Measurements from ENCODE around the gene KRTAP9-7. TPM values are rescaled to one million over a fixed set of nuclear protein-coding genes. Genes with fewer than 3 reads are reported as not detected.
"Not testable (repeated sequence)": the region's sequence is repeated elsewhere in the genome, so short reads cannot be mapped to it uniquely, and the experiment has no call there.

The KRTAP9-7 gene
- total RNA-seq, 4 donors from 2014 or later: not detected

DNA sequence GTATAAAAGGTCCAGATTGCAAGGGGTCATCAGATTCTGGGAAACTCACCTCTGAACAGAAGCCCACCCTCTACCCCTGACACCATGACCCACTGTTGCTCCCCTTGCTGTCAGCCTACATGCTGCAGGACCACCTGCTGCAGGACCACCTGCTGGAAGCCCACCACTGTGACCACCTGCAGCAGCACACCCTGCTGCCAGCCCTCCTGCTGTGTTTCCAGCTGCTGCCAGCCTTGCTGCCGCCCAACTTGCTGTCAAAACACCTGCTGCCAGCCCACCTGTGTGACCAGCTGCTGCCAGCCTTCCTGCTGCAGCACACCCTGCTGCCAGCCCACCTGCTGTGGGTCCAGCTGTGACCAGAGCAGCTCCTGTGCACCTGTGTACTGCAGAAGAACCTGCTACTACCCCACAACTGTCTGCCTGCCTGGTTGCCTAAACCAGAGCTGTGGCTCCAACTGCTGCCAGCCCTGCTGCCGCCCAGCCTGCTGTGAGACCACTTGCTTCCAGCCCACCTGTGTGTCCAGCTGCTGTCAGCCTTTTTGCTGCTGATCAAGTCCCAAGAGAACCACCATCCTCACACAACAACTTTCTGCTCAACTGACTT, 25.8 kb upstream of the KRTAP9-7 start, which contains the start of gene KRTAP9-4:
TSS of gene KRTAP9-4 (plus strand) at position 51 of the 604 bp plus-strand sequence. CDS start at position 85, 34 bp downstream.
- WGBS, 2 donors: 80% methylated on average over 1 of the region's 2 CpGs; no CpG with 5 or more reads in 1 of the 2 donors
- H3K4me3 ChIP-seq: not testable (repeated sequence)

DNA sequence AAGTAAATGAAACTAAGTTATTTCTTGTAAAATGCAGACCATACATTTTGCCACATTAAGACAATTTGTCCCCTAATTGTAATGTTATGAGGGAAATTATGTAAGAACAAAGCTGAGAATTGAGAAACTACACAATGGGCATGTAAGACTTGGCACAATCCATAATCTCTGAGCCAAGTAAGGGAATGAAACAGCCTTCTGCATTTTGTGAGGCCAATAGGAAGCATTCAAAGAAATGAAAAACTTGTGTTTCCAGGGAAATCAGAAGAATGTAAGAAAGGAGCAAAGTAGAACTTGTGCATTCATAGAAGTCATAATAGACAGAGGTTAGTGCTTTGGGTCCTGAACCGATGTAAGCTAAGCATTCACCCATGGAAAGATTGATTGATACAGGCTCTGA, 24.2 kb upstream of the KRTAP9-7 start:
- WGBS, 2 donors: 74 to 89% methylated on average over 1 of the region's 1 CpG
- no peaks in the 10 kb centered on the region for H3K4me1 ChIP-seq
- H3K9me3 ChIP-seq: no peaks in the 10 kb centered on the region
- no peak for DNase-seq
- TF ChIP-seq, protein P1, sequence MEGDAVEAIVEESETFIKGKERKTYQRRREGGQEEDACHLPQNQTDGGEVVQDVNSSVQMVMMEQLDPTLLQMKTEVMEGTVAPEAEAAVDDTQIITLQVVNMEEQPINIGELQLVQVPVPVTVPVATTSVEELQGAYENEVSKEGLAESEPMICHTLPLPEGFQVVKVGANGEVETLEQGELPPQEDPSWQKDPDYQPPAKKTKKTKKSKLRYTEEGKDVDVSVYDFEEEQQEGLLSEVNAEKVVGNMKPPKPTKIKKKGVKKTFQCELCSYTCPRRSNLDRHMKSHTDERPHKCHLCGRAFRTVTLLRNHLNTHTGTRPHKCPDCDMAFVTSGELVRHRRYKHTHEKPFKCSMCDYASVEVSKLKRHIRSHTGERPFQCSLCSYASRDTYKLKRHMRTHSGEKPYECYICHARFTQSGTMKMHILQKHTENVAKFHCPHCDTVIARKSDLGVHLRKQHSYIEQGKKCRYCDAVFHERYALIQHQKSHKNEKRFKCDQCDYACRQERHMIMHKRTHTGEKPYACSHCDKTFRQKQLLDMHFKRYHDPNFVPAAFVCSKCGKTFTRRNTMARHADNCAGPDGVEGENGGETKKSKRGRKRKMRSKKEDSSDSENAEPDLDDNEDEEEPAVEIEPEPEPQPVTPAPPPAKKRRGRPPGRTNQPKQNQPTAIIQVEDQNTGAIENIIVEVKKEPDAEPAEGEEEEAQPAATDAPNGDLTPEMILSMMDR (IDR thresholded peaks at IDR 0.05): no peak
- TF ChIP-seq POLR2A (IDR thresholded peaks at IDR 0.05): no peak
- intact Hi-C loops (cut with DNase I): no loop called here
- peaks cover 0 to 28% (median 0%) of the 10 kb centered on the region in 4 donors for H3K27me3 ChIP-seq
- H3K27ac ChIP-seq: no peak overlapping the region
- no peaks in the 10 kb centered on the region for H3K36me3 ChIP-seq
- H3K4me3 ChIP-seq: no peak overlapping the region

More for the DNA sequence above, 25.8 kb upstream of the KRTAP9-7 start, which contains the start of gene KRTAP9-4:
- H3K36me3 ChIP-seq; H3K9me3 ChIP-seq; intact Hi-C loops (cut with DNase I); H3K4me1 ChIP-seq; H3K27ac ChIP-seq; DNase-seq: not testable (repeated sequence)
- peaks cover 0 to 21% (median 0%) of the 10 kb centered on the region in 4 donors for H3K27me3 ChIP-seq

DNA sequence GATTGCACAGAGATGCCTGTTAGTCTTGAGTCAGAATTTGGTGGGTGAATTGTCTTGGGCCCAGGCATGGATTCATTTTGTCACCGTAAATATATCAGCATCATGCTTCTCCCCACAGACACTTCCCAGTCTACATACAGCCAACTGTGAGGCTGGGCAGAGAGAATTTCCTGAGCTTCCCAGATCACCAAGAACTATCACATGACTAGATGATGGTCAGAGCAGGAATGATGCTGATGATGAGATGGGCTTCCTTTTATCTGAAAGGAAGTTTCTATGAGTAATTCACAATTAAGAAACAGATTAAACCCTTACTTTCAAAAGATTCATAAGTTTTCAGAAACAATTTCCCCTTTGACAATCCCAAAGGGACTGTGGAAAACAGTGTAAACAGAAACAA, 20.6 kb upstream of the KRTAP9-7 start:
- H3K4me3 ChIP-seq: no peak overlapping the region
- no peak overlapping the region for H3K27ac ChIP-seq
- H3K9me3 ChIP-seq: no peaks in the 10 kb centered on the region
- DNase-seq: no peak
- H3K36me3 ChIP-seq: no peaks in the 10 kb centered on the region
- H3K4me1 ChIP-seq: no peaks in the 10 kb centered on the region
- intact Hi-C loops (cut with DNase I): no loop called here
- TF ChIP-seq, protein P1 (IDR thresholded peaks at IDR 0.05): no peak
- no peak for TF ChIP-seq POLR2A (IDR thresholded peaks at IDR 0.05)
- peaks cover 0 to 43% (median 0%) of the 10 kb centered on the region in 4 donors for H3K27me3 ChIP-seq
- WGBS, 2 donors: 0 to 46% methylated on average over 1 of the region's 1 CpG

DNA sequence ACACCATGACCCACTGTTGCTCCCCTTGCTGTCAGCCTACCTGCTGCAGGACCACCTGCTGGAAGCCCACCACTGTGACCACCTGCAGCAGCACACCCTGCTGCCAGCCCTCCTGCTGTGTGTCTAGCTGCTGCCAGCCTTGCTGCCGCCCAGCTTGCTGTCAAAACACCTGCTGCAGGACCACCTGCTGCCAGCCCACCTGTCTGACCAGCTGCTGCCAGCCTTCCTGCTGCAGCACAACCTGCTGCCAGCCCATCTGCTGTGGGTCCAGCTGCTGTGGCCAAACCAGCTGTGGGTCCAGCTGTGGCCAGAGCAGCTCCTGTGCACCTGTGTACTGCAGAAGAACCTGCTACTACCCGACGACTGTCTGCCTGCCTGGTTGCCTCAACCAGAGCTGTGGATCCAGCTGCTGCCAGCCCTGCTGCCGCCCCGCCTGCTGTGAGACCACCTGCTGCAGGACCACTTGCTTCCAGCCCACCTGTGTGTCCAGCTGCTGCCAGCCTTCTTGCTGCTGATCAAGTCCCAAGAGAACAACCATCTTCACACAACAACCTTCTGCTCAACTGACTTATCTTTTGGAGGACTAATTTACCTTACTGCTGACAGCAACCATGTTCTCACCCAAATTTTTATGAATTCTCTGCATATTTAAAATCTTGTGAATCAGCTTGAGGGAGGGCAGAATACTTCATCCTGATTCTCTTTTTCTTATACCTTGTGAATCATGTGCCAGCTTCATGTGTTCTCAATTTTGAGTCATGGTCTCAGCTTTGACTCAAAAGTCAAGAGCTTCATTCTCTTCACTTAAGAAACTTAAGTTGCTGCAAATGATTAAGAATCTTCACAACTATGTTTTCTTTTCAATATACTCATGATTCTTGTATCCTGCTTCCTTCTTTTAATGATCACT, 19.9 kb upstream of the KRTAP9-7 start, which contains the start of gene KRTAP9-9:
TSS of gene KRTAP9-9 (plus strand) at position 4 of the 910 bp plus-strand sequence.
- intact Hi-C loops (cut with DNase I); DNase-seq; H3K27ac ChIP-seq; H3K9me3 ChIP-seq; H3K4me3 ChIP-seq; H3K4me1 ChIP-seq; H3K36me3 ChIP-seq: not testable (repeated sequence)
- WGBS, 2 donors: 85 to 87% methylated on average over 3 to 4 of the region's 5 CpGs
- H3K27me3 ChIP-seq: peaks cover 0 to 44% (median 0%) of the 10 kb centered on the region in 4 donors

DNA sequence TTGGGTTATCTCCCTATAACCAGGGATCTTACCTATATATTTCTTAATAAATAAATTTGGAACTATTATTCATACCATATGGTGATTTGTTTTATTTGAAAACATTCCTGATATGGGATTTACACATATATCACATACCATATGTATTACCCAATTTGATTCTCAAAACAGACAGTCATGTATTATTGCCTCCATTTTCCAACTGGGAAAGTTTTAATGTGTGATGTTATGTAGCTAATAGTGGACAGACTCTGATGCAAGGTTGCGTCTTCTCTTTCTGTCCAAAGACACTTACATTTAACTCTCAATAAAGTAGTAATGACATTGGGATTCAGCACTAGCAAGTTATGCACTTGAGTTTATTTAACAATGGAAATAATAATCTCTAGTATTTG, 19.2 kb upstream of the KRTAP9-7 start:
- H3K4me3 ChIP-seq: no peak overlapping the region
- WGBS, 2 donors: 96 to 100% methylated on average over 1 of the region's 1 CpG
- no peak overlapping the region for H3K27ac ChIP-seq
- H3K4me1 ChIP-seq: no peaks in the 10 kb centered on the region
- no peak for DNase-seq
- H3K9me3 ChIP-seq: no peaks in the 10 kb centered on the region
- H3K27me3 ChIP-seq: peaks cover 0 to 40% (median 0%) of the 10 kb centered on the region in 4 donors
- TF ChIP-seq, protein P1 (IDR thresholded peaks at IDR 0.05): no peak
- no peak for TF ChIP-seq POLR2A (IDR thresholded peaks at IDR 0.05)
- H3K36me3 ChIP-seq: no peaks in the 10 kb centered on the region
- intact Hi-C loops (cut with DNase I): no loop called here

DNA sequence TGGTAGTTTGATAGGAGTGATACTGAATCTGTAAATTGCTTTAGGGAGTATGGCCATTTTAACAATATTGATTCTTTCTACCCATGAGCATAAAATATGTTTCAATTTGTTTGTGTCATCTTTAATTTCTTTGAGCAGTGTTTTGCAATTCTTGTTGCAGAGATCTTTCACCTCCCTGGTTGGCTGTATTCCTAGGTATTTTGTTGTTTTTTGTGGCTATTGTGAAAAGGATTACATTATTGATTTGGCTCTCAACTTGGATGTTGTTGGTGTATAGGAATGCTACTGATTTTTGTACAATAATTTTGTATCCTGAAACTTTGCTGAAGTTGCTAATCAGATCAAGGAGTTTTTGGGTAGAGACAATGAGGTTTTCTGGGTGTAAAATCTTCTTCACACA, 17.1 kb upstream of the KRTAP9-7 start:
- H3K9me3 ChIP-seq: no peaks in the 10 kb centered on the region
- H3K27me3 ChIP-seq: peaks cover 0 to 32% (median 0%) of the 10 kb centered on the region in 4 donors
- no peak for TF ChIP-seq POLR2A (IDR thresholded peaks at IDR 0.05)
- TF ChIP-seq, protein P1 (IDR thresholded peaks at IDR 0.05): no peak
- no peak overlapping the region for H3K27ac ChIP-seq
- H3K4me1 ChIP-seq: no peaks in the 10 kb centered on the region
- H3K36me3 ChIP-seq: no peaks in the 10 kb centered on the region
- DNase-seq: no peak
- intact Hi-C loops (cut with DNase I): no loop called here
- no peak overlapping the region for H3K4me3 ChIP-seq

Measured in esophagus squamous epithelium (tissue), 5 donors.